Effector memory CD4-positive, alpha-beta T cell (primary cell): ENCODE measurements around the gene HARS2.
"Not testable (repeated sequence)": the region's sequence is repeated elsewhere in the genome, so short reads cannot be mapped to it uniquely, and the experiment has no call there.

Experiments used
- DNase-seq, 3 donors: peaks; one replicate each; pipeline ENCODE4 v3.0.0-alpha.2; 2020
- H3K27ac ChIP-seq: 2 replicates; pipeline ENCODE4 v1.7.0; 2013; ENCODE audit warnings: mild to moderate bottlenecking, low read length, moderate library complexity; ENCODE audit not compliant: insufficient read depth, poor library complexity, severe bottlenecking
- H3K27me3 ChIP-seq: replicated peaks from 2 replicates; pipeline ENCODE4 v1.7.0; 2013; ENCODE audit warnings: mild to moderate bottlenecking, low read length; ENCODE audit not compliant: insufficient read depth, control insufficient read depth, poor library complexity, severe bottlenecking
- H3K36me3 ChIP-seq: 2 replicates; pipeline ENCODE4 v1.7.0; 2013; ENCODE audit warnings: mild to moderate bottlenecking, low read length, moderate library complexity; ENCODE audit not compliant: control insufficient read depth, insufficient read depth
- H3K4me1 ChIP-seq: 2 replicates; pipeline ENCODE4 v1.7.0; 2013; ENCODE audit warnings: low read length, mild to moderate bottlenecking; ENCODE audit not compliant: control insufficient read depth, insufficient read depth, poor library complexity, severe bottlenecking
- H3K4me3 ChIP-seq: 2 replicates; pipeline ENCODE4 v1.7.0; 2013; ENCODE audit warnings: low read length, low read depth, mild to moderate bottlenecking; ENCODE audit not compliant: insufficient read depth, poor library complexity, severe bottlenecking
- H3K9me3 ChIP-seq: 2 replicates; pipeline ENCODE4 v1.7.0; 2013; ENCODE audit warnings: mild to moderate bottlenecking, low read length, moderate library complexity; ENCODE audit not compliant: control insufficient read depth

Gene HARS2

DNA sequence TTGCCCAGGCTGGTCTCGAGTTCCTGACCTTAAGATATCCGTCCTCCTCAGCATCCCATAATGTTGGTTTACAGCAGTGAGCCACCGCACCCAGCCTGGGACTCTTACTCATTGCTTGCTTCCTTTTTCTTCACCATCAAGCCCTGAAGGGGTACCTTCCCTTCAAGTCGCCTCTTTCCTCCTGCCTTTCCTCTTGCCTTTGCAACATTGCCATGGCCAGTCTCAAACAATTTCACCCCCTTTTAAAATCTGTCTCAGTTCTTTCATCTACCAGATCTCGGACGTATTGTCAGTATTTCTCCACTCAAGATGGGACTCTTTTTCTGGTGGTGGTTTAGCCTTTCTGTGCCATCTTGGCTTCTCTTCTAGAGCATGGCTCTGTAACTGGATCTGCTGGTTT is 29.5 kb downstream of the HARS2 start:
- H3K27ac ChIP-seq, H3K27me3 ChIP-seq, H3K9me3 ChIP-seq, H3K4me3 ChIP-seq, H3K36me3 ChIP-seq, DNase-seq, H3K4me1 ChIP-seq: not testable (repeated sequence)

- not testable (repeated sequence) for H3K27ac ChIP-seq, DNase-seq, H3K27me3 ChIP-seq, H3K4me1 ChIP-seq, H3K9me3 ChIP-seq, H3K36me3 ChIP-seq, H3K4me3 ChIP-seq
Observed at GRCh38 chr5:140721395-140721794, 30.1 kb downstream of the HARS2 start.

DNA sequence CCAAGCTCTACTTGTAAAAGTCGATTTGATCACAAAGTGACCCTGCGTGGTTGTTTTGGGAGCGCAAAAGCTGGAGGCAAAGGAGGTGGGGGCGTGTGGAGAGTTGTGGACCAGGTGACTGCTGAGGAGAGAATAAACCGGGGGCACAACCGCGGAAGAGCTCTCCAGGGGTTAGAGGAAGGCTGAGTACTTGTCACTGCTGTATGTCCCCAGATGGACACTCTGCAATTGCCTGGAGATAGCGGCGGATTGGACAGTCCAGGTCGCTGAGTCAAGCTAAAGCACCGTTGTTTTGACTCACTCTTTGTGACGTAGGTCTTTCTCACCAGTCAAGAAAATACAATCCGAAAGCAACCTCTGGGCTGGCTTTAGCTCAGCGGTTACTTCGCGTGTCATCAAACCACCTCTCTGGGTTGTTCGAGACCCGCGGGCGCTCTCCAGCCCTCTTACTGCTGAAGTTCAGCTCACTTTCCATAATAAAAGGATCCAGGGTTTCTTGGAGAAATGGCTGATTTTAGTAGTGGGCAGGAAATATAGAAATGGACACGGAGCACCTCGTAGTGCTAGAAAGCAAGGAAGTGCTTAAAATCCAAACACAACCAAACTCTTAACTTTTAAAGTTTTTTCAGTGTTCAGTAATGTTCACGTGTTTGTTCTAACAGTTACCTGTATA is 34.7 kb downstream of the HARS2 start:
- Histone ChIP-seq H3K27me3 (no peaks in the 10 kb centered on the region), H3K4me1 (no peaks in the 10 kb centered on the region), H3K27ac (no peak overlapping the region), H3K9me3 (no peaks in the 10 kb centered on the region), H3K36me3 (no peaks in the 10 kb centered on the region), H3K4me3 (peak overlapping the region; percentile 15)
- DNase-seq = peak; percentile 42 to 55 (median 49)

- Histone ChIP-seq H3K9me3 (no peaks in the 10 kb centered on the region), H3K4me1 (no peaks in the 10 kb centered on the region), H3K27ac (no peak overlapping the region), H3K4me3 (no peak overlapping the region), H3K27me3 (no peaks in the 10 kb centered on the region), H3K36me3 (no peaks in the 10 kb centered on the region)
- no peak for DNase-seq
Observed at GRCh38 chr5:140733098-140733497, 41.8 kb downstream of the HARS2 start.

GRCh38 chr5:140734354-140734753 is 43.1 kb downstream of the HARS2 start:
- DNase-seq = no peak
- Histone ChIP-seq H3K27me3 (no peaks in the 10 kb centered on the region), H3K36me3 (no peaks in the 10 kb centered on the region), H3K4me3 (no peak overlapping the region), H3K4me1 (no peaks in the 10 kb centered on the region), H3K27ac (no peak overlapping the region), H3K9me3 (no peaks in the 10 kb centered on the region)

GRCh38 chr5:140737486-140737885 is 46.2 kb downstream of the HARS2 start:
- H3K27me3 ChIP-seq = no peaks in the 10 kb centered on the region
- no peak overlapping the region for H3K27ac ChIP-seq
- no peaks in the 10 kb centered on the region for H3K9me3 ChIP-seq
- H3K36me3 ChIP-seq = no peaks in the 10 kb centered on the region
- H3K4me1 ChIP-seq = no peaks in the 10 kb centered on the region
- no peak overlapping the region for H3K4me3 ChIP-seq
- DNase-seq = no peak

DNA sequence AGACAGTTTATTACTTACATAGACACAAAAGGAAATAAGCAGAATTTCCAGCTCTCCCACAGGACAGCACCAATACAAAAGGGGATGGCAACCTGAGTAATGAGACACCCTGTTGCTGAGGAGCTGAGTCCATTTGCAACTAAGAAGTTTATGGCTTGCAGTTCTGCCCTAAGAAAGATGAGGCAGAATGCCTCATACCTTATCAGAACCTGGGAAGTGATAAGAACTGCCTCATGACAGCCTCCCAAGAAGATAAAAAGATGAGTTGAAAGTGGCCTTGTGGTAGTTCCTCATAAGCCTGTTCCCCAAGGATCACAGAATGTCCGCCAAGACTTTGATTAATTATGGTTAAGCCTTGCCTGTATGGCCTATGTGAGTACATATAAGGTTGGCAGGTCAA is 50.7 kb downstream of the HARS2 start:
- no peak for DNase-seq
- no peaks in the 10 kb centered on the region for H3K9me3 ChIP-seq
- H3K27ac ChIP-seq = no peak overlapping the region
- H3K27me3 ChIP-seq = no peaks in the 10 kb centered on the region
- no peak overlapping the region for H3K4me3 ChIP-seq
- H3K36me3 ChIP-seq = no peaks in the 10 kb centered on the region
- no peaks in the 10 kb centered on the region for H3K4me1 ChIP-seq
